H1 (cell line): Measurements from ENCODE around the gene ZCCHC18. TPM values are rescaled to one million over a fixed set of nuclear protein-coding genes. Genes with fewer than 3 reads are reported as not detected.

Experiments
- CTCF ChIA-PET: fragments of 300-600 bp; sonication (Branson Sonifier 250); formaldehyde crosslinking; loops from one replicate; lab custom pipeline; 2021; ENCODE audit not compliant: partially characterized antibody; lab: Charles Lee
- POLR2A ChIA-PET: fragments of 300-600 bp; sonication (Branson Sonifier 250); formaldehyde crosslinking; loops from one replicate; lab custom pipeline; 2021; ENCODE audit warnings: inconsistent platforms; ENCODE audit not compliant: partially characterized antibody; lab: Charles Lee
- DNase-seq, 2 experiments: peaks; one replicate each; pipeline versions ENCODE4 v3.0.0 to v3.0.0-alpha.2; 2010 to 2022; ENCODE audit warnings: low spot score in 2 of 2, low read depth in 1 of 2, mixed read lengths in 1 of 2
- FAIRE-seq: peaks from 2 replicates; lab custom pipeline; 2011; peaks lifted over from hg19 to GRCh38; lab: Jason Lieb, UNC
- H2AFZ ChIP-seq: 2 replicates; pipeline ENCODE4 v1.8.1; 2012; ENCODE audit warnings: low read length, inconsistent platforms
- H2AK5ac ChIP-seq: 2 replicates; pipeline ENCODE4 v1.6.1; 2013; ENCODE audit warnings: low read depth, low read length
- H2BK120ac ChIP-seq: replicated peaks from 2 replicates; pipeline ENCODE3; 2013; ENCODE audit warnings: low read depth, low read length, inconsistent platforms
- H2BK12ac ChIP-seq: 2 replicates; pipeline ENCODE4 v1.6.1; 2013; ENCODE audit warnings: low read depth, low read length
- H2BK15ac ChIP-seq: 2 replicates; pipeline ENCODE4 v1.6.1; 2013; ENCODE audit warnings: low read length
- H2BK20ac ChIP-seq: 2 replicates; pipeline ENCODE4 v1.6.1; 2013; ENCODE audit warnings: low read length
- H2BK5ac ChIP-seq: 2 replicates; pipeline ENCODE4 v1.6.1; 2013; ENCODE audit warnings: low read depth, low read length
- H3K14ac ChIP-seq: 2 replicates; pipeline ENCODE4 v1.6.1; 2013; ENCODE audit warnings: inconsistent platforms; ENCODE audit not compliant: insufficient read length
- H3K18ac ChIP-seq: 2 replicates; pipeline ENCODE4 v1.6.1; 2013; ENCODE audit warnings: low read length; ENCODE audit errors: extremely low read depth
- H3K23ac ChIP-seq: 2 replicates; pipeline ENCODE4 v1.6.1; 2013; ENCODE audit warnings: inconsistent platforms; ENCODE audit not compliant: insufficient read length
- H3K23me2 ChIP-seq: 2 replicates; pipeline ENCODE4 v1.6.1; 2013; ENCODE audit warnings: low read depth, low read length
- H3K27ac ChIP-seq: 2 replicates; pipeline ENCODE4 v1.6.1; 2011; ENCODE audit warnings: low read depth, low read length, inconsistent platforms
- H3K27me3 ChIP-seq, 4 experiments: replicated peaks in 1 of 4; 1 replicate in 1 of 4; 2 replicates in 3 of 4; pipeline versions ENCODE4 v1.6.1 to v1.8.1; 2011 to 2013; ENCODE audit warnings: low read length in 3 of 4, mild to moderate bottlenecking in 3 of 4, inconsistent platforms in 2 of 4, mixed read lengths in 2 of 4, moderate library complexity in 1 of 4; ENCODE audit not compliant: control insufficient read depth in 3 of 4, insufficient read depth in 3 of 4; ENCODE audit errors: extremely low read depth in 1 of 4
- H3K36me3 ChIP-seq, 4 experiments: 2 replicates each; pipeline versions ENCODE4 v1.6.1 to v1.8.1; 2011 to 2013; ENCODE audit warnings: mild to moderate bottlenecking in 4 of 4, low read length in 3 of 4, moderate library complexity in 2 of 4, control low read depth in 1 of 4, inconsistent platforms in 1 of 4; ENCODE audit not compliant: insufficient read depth in 4 of 4, control insufficient read depth in 2 of 4
- H3K4ac ChIP-seq: replicated peaks from 2 replicates; pipeline ENCODE3; 2013; ENCODE audit warnings: low read length, low read depth, mixed read lengths, inconsistent platforms; ENCODE audit not compliant: insufficient read length
- H3K4me1 ChIP-seq, 4 experiments: replicated peaks in 1 of 4; 1 replicate in 1 of 4; 2 replicates in 3 of 4; pipeline versions ENCODE4 v1.6.1 to v1.8.1; 2011 to 2013; ENCODE audit warnings: low read length in 3 of 4, inconsistent platforms in 2 of 4, mixed read lengths in 1 of 4; ENCODE audit not compliant: insufficient read depth in 4 of 4, control insufficient read depth in 3 of 4
- H3K4me2 ChIP-seq, 2 experiments: 2 replicates each; pipeline versions ENCODE4 v1.6.1 to v1.8.1; 2011 to 2013; ENCODE audit warnings: low read depth in 2 of 2, low read length in 2 of 2, control low read depth in 1 of 2, inconsistent platforms in 1 of 2, mild to moderate bottlenecking in 1 of 2; ENCODE audit not compliant: insufficient read depth in 1 of 2
- H3K4me3 ChIP-seq, 4 experiments: fragments of 200-600, 300-600 bp in 1 of 4; sonication (generic), shearing (Covaris generic), sonication (Bioruptor Twin) in 1 of 4; 2 replicates each; pipeline versions ENCODE4 v1.5.1 to v1.8.1; 2011 to 2016; ENCODE audit warnings: low read length in 4 of 4, low read depth in 3 of 4, control low read depth in 2 of 4, inconsistent platforms in 2 of 4, mild to moderate bottlenecking in 2 of 4, mixed read lengths in 1 of 4, moderate library complexity in 1 of 4; ENCODE audit not compliant: insufficient read depth in 2 of 4; ENCODE audit errors: extremely low read depth in 1 of 4
- H3K56ac ChIP-seq: replicated peaks from 2 replicates; pipeline ENCODE3; 2013; ENCODE audit warnings: low read depth, mild to moderate bottlenecking, mixed read lengths, low read length, inconsistent platforms; ENCODE audit not compliant: insufficient read length
- H3K79me1 ChIP-seq: 2 replicates; pipeline ENCODE4 v1.6.1; 2013; ENCODE audit warnings: low read depth, low read length, control low read depth
- H3K79me2 ChIP-seq, 2 experiments: 2 replicates each; pipeline versions ENCODE4 v1.6.1 to v1.8.1; 2012 to 2013; ENCODE audit warnings: low read length in 2 of 2, mild to moderate bottlenecking in 2 of 2, inconsistent platforms in 1 of 2; ENCODE audit not compliant: insufficient read depth in 2 of 2, control insufficient read depth in 1 of 2
- H3K9ac ChIP-seq, 4 experiments: replicated peaks in 1 of 4; 1 replicate in 1 of 4; 2 replicates in 3 of 4; pipeline versions ENCODE4 v1.6.1 to v1.8.1; 2011 to 2013; ENCODE audit warnings: low read depth in 3 of 4, low read length in 3 of 4, control low read depth in 2 of 4, mild to moderate bottlenecking in 2 of 4, moderate library complexity in 2 of 4, inconsistent platforms in 1 of 4; ENCODE audit errors: extremely low read depth in 1 of 4
- H3K9me3 ChIP-seq, 2 experiments: 2 replicates each; pipeline versions ENCODE4 v1.6.1 to v1.8.1; 2012 to 2013; ENCODE audit warnings: mild to moderate bottlenecking in 2 of 2, moderate library complexity in 2 of 2, control low read depth in 1 of 2, inconsistent platforms in 1 of 2, low read depth in 1 of 2, low read length in 1 of 2, mixed read lengths in 1 of 2; ENCODE audit not compliant: insufficient read depth in 2 of 2
- H4K20me1 ChIP-seq, 2 experiments: replicated peaks in 1 of 2; 2 replicates each; pipeline versions ENCODE3 to v1.8.1; 2011 to 2013; ENCODE audit warnings: inconsistent platforms in 2 of 2, low read length in 2 of 2, mild to moderate bottlenecking in 1 of 2; ENCODE audit not compliant: insufficient read depth in 2 of 2, control insufficient read depth in 1 of 2
- H4K5ac ChIP-seq: 2 replicates; pipeline ENCODE4 v1.6.1; 2013; ENCODE audit warnings: low read length, low read depth, mixed read lengths, inconsistent platforms; ENCODE audit not compliant: insufficient read length
- H4K8ac ChIP-seq: 2 replicates; pipeline ENCODE4 v1.8.0; 2013; ENCODE audit warnings: mild to moderate bottlenecking, moderate library complexity, low read length, inconsistent platforms; ENCODE audit not compliant: insufficient read depth; ENCODE audit errors: extremely low read depth
- H4K91ac ChIP-seq: replicated peaks from 2 replicates; pipeline ENCODE3; 2013; ENCODE audit warnings: low read length, mixed read lengths, inconsistent platforms; ENCODE audit not compliant: insufficient read length
- ASH2L ChIP-seq: fragments of 200-600, 300-600 bp; sonication (generic); IDR thresholded peaks from one replicate; pipeline ENCODE4 v1.7.1; 2017; ENCODE audit warnings: low read length
- CBX5 ChIP-seq: fragments of 300-800, 300-1000 bp; sonication (generic); IDR thresholded peaks from 2 replicates; pipeline ENCODE4 v1.7.1; 2016; ENCODE audit warnings: antibody characterized with exemption, low read length, low read depth
- CHD1 ChIP-seq: IDR thresholded peaks from 2 replicates; pipeline ENCODE4 v1.6.1; 2012; ENCODE audit warnings: low read depth, low read length, improper control_type of control experiment
- EZH2 ChIP-seq: fragments of 200-600 bp; sonication (generic); IDR thresholded peaks from 2 replicates; pipeline ENCODE4 v1.7.1; 2012; ENCODE audit warnings: low read depth, mild to moderate bottlenecking, moderate library complexity, low read length, inconsistent platforms; ENCODE audit not compliant: severe bottlenecking
- JUN ChIP-seq: IDR thresholded peaks from 2 replicates; pipeline ENCODE4 v1.6.1; 2011; ENCODE audit warnings: low read depth, mild to moderate bottlenecking, improper control_type of control experiment, low read length
- JUND ChIP-seq: IDR thresholded peaks from 2 replicates; pipeline ENCODE4 v1.6.1; 2011; ENCODE audit warnings: mild to moderate bottlenecking, improper control_type of control experiment, low read length
- KDM1A ChIP-seq: fragments of 200-600, 300-600 bp; sonication (generic); IDR thresholded peaks from 2 replicates; pipeline ENCODE4 v1.7.1; 2016; ENCODE audit warnings: mild to moderate bottlenecking, low read length, borderline replicate concordance
- KDM5A ChIP-seq: fragments of 200-600 bp; IDR thresholded peaks from 2 replicates; pipeline ENCODE4 v1.7.1; 2012; ENCODE audit warnings: mild to moderate bottlenecking, low read length, inconsistent platforms, mixed read lengths
- RXRA ChIP-seq: IDR thresholded peaks from 2 replicates; pipeline ENCODE4 v1.6.1; 2011; ENCODE audit warnings: low read depth, mild to moderate bottlenecking, low read length, moderate library complexity; ENCODE audit not compliant: insufficient read depth
- SAP30 ChIP-seq: fragments of 300-600 bp; sonication (generic); IDR thresholded peaks from 2 replicates; pipeline ENCODE4 v1.7.1; 2012; ENCODE audit warnings: low read length, moderate library complexity, mild to moderate bottlenecking, inconsistent platforms; ENCODE audit not compliant: insufficient read depth, insufficient replicate concordance
- SIN3A ChIP-seq, 2 experiments: IDR thresholded peaks in 1 of 2; conservative IDR thresholded peaks in 1 of 2; 2 replicates each; pipeline ENCODE4 v1.6.1; 2011 to 2012; ENCODE audit warnings: low read length in 2 of 2, improper control_type of control experiment in 1 of 2, low read depth in 1 of 2, mild to moderate bottlenecking in 1 of 2
- SRF ChIP-seq: IDR thresholded peaks from 2 replicates; pipeline ENCODE4 v1.6.1; 2011; ENCODE audit warnings: mild to moderate bottlenecking, low read depth, low read length, moderate library complexity
- TAF1 ChIP-seq: IDR thresholded peaks from 2 replicates; pipeline ENCODE4 v1.6.1; 2011; ENCODE audit warnings: mild to moderate bottlenecking, low read depth, low read length
- WGBS, 2 experiments: shearing (Covaris generic) in 1 of 2; methylation state at CpG; one replicate each; pipeline versions ENCODE4 v1.1.6 to v1.1.7; 2013 to 2015; ENCODE audit warnings: low lambda C conversion rate in 2 of 2, mixed read lengths in 2 of 2, inconsistent platforms in 1 of 2, low coverage in 1 of 2, missing lambda C conversion rate in 1 of 2; ENCODE audit not compliant: insufficient replicate concordance in 2 of 2, insufficient coverage in 1 of 2, insufficient read length in 1 of 2; ENCODE audit errors: extremely low coverage in 1 of 2, missing lambda C conversion rate in 1 of 2; 5-methylcytosine and 5-hydroxymethylcytosine counted together
- polyA plus RNA-seq, 7 experiments: library from polyadenylated mRNA; depleted of rRNA in 3 of 7; stranded (reverse) in 5 of 7; unstranded in 2 of 7; fragments of >200 nt in 5 of 7; fragments of 200-250 nt in 2 of 7; gene quantifications; 1 replicate in 5 of 7; 2 replicates in 1 of 7; 4 replicates in 1 of 7; pipeline versions ENCODE4 v1.2.1 to v1.2.3, GENCODE V29; 2011 to 2013; ENCODE audit warnings: missing spikeins in 2 of 7, mixed read lengths in 2 of 7
- total RNA-seq: library from RNA; stranded (reverse); fragmentation: NEBNext Ultra II Directional; extraction: Animal tissue kit (Norgen Biotek cat#: 25700); gene quantifications from 2 replicates; pipeline ENCODE4 v1.2.1, GENCODE V29; 2021
- TF ChIP-seq, protein P1 (sequence below): IDR thresholded peaks from 2 replicates; pipeline ENCODE4 v1.6.1; 2011; ENCODE audit warnings: low read depth, mild to moderate bottlenecking, low read length; ENCODE audit not compliant: insufficient read depth

ZCCHC18 gene
- total and polyA plus RNA-seq, 2 of the 8 experiments (the other 6 are each of a cell fraction or from before 2014, with no cell fraction given): 3.7 to 8.8 TPM

GRCh38 chrX:104126856-104127255 is 14.5 kb downstream of the ZCCHC18 start:
- no peaks in the 10 kb centered on the region for H3K4me1 ChIP-seq
- H3K23me2 ChIP-seq: no peaks in the 10 kb centered on the region
- no peaks in the 10 kb centered on the region for H3K27me3 ChIP-seq
- H3K4me3 ChIP-seq: no peak overlapping the region
- H3K56ac ChIP-seq: no peak overlapping the region
- no peak for FAIRE-seq
- H2BK20ac ChIP-seq: no peak overlapping the region
- TF ChIP-seq KDM5A (no peak), JUND (no peak), CHD1 (no peak), SAP30 (no peak), KDM1A (no peak), CBX5 (no peak), JUN (no peak), TAF1 (no peak), SIN3A (conservative IDR thresholded peaks at IDR 0.05 in 1 of 2, IDR thresholded peaks at IDR 0.05 in 1 of 2; ENCODE audit: low read depth in 1 of 2, low read length in 2 of 2) (no peak), RXRA (no peak), SRF (no peak), ASH2L (no peak), EZH2 (no peak)
- TF ChIP-seq, protein P1, sequence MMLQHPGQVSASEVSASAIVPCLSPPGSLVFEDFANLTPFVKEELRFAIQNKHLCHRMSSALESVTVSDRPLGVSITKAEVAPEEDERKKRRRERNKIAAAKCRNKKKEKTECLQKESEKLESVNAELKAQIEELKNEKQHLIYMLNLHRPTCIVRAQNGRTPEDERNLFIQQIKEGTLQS: no peak
- TF ChIP-seq, all 59 proteins: peak for 0
- Histone ChIP-seq H3K79me1 (no peaks in the 10 kb centered on the region), H4K5ac (no peak overlapping the region), H4K20me1 (no peaks in the 10 kb centered on the region), H4K8ac (no peak overlapping the region), H3K18ac (no peak overlapping the region), H2BK120ac (no peak overlapping the region), H3K23ac (no peak overlapping the region), H2BK15ac (no peak overlapping the region), H4K91ac (no peak overlapping the region), H2AK5ac (no peak overlapping the region), H3K9ac (no peak overlapping the region), H3K27ac (no peak overlapping the region), H3K4me2 (no peak overlapping the region), H3K9me3 (no peaks in the 10 kb centered on the region), H2AFZ (no peak overlapping the region), H3K14ac (no peak overlapping the region), H2BK5ac (no peak overlapping the region), H2BK12ac (no peak overlapping the region), H3K36me3 (no peaks in the 10 kb centered on the region), H3K4ac (no peak overlapping the region), H3K79me2 (no peaks in the 10 kb centered on the region)
- ChIA-PET CTCF (interaction anchor here (1.2 to 2.1 kb wide), 2 partner anchors 10 to 122 kb away, joined by 3 to 10 read pairs; no protein-coding TSS in a partner anchor), POLR2A (no interaction called here)
- 64% methylated on average over 2 of the region's 2 CpGs; no CpG with 5 or more reads in 1 of the 2 experiments for WGBS, 2 experiments
- no peak for DNase-seq
